Measurements from ENCODE around the gene FGFBP2.

DNA sequence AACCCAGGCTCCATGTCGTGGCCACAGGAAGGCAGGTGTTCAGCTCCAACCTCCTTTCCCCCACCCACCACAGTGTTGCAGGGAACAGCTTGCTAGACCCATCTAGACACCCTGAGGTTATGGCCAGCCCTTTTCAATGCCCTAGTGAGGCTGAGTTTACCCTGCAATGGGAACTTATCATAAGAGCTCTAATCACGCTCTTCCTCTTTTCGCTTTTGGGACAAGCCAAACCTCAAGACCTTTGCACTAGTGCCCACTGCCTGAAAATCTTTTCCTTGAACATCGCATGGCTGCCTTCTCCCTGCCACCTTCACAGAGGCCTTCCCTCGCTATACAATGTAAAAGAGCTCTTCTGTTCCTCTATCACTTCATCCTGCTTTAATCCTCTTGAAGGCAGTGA is 2.4 kb upstream of the FGFBP2 start:
- TF ChIP-seq EZH2phosphoT487 (IDR thresholded peaks at IDR 0.05; ENCODE audit: low read depth, severe bottlenecking, unreplicated experiment) = no peak
- TF ChIP-seq, protein P1, sequence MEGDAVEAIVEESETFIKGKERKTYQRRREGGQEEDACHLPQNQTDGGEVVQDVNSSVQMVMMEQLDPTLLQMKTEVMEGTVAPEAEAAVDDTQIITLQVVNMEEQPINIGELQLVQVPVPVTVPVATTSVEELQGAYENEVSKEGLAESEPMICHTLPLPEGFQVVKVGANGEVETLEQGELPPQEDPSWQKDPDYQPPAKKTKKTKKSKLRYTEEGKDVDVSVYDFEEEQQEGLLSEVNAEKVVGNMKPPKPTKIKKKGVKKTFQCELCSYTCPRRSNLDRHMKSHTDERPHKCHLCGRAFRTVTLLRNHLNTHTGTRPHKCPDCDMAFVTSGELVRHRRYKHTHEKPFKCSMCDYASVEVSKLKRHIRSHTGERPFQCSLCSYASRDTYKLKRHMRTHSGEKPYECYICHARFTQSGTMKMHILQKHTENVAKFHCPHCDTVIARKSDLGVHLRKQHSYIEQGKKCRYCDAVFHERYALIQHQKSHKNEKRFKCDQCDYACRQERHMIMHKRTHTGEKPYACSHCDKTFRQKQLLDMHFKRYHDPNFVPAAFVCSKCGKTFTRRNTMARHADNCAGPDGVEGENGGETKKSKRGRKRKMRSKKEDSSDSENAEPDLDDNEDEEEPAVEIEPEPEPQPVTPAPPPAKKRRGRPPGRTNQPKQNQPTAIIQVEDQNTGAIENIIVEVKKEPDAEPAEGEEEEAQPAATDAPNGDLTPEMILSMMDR (IDR thresholded peaks at IDR 0.05; ENCODE audit: poor library complexity) = no peak
- TF ChIP-seq EZH2 (IDR thresholded peaks at IDR 0.05; ENCODE audit: borderline replicate concordance) = no peak

Measured in hepatocyte (in vitro differentiated cells).